HG03064 (cell line): ENCODE measurements around the gene CNGB1.
"Not testable (repeated sequence)": the region's sequence is repeated elsewhere in the genome, so short reads cannot be mapped to it uniquely, and the experiment has no call there.

Experiments
- ATAC-seq: cut with Tn5 transposase; IDR thresholded peaks from one replicate; pipeline ENCODE4 v1.9.1; 2021; ENCODE audit warnings: low read depth; ENCODE audit not compliant: unreplicated experiment

CNGB1 gene

DNA sequence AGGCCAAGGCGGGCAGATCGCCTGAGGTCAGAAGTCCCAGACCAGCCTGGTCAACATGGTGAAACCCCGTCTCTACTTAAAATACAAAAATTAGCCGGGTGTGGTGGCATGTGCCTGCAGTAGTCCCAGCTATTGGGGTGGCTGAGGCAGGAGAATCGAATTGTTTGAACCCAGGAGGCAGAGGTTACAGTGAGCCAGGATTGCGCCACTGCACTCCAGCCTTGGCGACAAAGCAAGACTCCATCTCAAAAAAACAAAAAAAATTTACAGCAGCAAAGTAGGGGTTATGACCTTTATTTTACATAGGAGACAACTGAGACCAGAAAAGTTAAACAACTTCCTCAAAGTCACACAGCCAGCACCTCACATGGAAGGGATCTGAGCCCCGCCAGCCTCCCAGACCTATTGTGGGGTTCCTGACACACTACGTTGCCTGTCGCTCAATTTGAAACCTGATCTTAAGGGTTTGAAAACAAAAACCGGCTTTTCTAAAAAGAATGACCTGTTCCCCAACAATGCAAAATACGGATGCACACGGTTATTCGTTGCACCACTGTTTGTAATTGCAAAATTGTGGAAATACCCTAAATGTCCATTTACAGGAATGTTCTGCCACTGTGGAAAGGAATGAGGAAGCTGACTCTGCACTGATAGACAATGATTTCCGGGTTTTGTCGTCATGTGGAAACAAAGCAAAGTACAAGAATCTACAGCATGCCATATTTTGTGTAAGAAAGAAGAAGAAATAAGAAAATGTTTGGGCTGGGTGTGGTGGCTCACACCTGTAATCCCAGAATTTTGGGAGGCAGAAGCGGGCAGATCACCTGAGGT, 77.2 kb downstream of the CNGB1 start:
- ATAC-seq: no peak

DNA sequence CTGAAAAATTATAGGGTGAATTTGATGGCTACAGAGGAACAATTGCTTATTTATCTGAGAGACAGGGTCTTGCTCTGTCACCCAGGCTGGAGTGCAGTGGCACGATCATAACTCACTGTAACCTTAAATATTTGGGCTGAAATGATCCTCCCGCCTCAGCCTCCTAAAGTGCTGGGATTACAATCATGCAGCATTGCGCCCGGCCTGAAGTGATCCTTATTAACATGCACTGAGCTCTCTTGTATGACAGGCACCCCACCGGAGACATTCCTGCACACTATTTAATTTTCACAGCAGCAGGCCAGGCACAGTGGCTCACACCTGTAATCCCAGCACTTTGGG, 77.7 kb downstream of the CNGB1 start:
- ATAC-seq: no peak

DNA sequence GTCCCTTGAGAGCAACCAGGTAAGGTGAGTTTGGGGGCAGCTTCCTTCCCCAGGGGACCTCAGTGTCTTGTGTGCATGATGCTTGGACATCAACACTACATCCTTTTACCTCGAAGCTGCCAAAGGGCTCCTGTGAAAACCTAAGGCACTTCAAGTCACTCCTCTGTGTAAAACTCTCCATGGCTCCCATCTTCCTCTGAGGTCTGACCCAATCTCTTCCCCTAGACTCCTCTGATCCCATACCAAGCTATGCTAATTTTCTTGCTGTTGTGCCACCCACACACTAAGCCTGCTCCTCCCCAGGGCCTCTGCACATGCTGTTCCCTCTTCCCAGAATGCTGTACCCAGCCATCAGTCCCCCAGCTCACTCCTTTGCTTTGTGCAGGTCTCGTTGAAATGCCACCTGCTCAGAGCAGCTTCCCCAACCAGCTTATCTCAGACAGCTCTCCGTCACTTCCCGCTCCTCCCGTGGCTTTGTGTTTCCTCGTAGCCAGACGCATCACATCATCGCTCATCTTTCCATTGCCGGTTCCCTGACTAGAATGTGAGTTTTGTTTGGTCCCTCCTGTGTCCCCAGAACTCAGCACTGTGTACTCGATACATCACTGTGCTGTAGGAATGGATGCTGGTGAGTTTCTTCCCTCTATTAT, 78.4 kb downstream of the CNGB1 start:
- no peak for ATAC-seq

DNA sequence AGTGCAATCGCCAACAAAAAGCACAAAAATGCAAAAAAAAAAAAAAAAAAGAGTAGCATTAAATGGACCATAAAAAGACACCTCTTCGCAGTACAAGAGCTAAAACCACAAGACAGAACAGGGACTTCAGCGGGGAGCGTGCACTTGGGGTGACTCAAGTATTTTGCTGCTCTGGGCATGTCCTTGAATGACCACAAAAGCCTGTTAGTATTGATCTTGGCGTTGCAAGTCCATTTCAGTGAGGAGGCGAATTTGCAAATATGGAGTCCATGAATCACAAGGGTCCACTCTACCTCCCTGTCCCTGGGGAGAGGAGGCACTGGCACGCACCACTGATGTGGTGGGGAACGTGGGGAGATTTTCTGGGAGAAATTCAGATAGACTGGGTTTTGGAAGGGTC, 78.9 kb downstream of the CNGB1 start:
- ATAC-seq: no peak

DNA sequence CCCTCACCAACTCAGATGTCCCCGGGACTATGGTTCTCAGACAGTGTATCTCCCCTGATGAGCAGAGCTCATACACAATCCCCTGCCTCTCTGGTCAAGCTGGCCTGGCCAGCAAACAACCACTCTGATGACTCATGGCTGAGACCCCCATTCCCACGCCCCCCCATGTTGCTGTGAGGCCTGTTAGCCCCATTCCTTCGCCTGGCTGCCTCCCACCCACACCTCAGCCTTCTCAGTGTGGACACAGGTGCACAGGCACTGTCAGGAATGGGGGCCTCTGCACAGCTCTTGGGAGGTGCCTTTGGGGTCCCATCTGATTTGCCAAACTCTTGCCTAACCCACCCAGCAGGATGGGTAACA, 80.2 kb downstream of the CNGB1 start:
- ATAC-seq: no peak

DNA sequence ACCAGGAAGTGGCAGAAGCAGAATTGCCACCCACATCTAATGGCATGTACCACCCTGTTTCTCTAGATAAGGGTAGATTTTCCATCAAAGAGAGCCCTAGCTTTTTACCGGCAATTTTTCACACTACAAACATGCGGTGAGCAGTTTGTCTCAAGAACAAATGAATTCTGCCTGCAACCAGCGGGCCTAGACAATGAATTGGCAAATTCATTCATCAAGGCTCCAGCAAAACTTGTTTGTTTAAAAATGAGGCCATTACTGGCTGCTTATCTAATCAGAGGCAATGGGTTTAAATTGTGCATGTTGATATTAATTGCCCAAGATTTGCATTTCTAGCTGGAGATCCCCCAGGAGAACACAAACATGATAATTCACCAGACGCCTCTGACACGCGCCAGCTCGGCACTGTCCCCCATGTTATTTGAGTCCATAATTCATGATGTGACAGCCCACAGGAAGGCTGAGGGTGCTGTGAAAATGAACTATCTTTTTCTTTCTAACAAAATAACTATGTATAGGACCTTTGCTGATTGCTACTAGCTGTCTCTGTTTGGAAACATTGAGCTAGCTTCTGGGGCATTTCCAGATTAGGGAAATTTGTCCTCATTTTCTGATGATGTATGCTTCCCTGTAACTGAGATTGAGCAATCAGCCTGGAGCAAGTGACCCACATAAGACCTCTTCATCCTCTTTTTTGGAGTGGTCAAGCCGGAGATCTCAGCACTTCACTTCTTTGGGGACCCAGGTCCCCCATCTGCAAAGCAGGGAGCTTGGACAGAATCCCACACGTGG, 80.8 kb downstream of the CNGB1 start:
- no peak for ATAC-seq

DNA sequence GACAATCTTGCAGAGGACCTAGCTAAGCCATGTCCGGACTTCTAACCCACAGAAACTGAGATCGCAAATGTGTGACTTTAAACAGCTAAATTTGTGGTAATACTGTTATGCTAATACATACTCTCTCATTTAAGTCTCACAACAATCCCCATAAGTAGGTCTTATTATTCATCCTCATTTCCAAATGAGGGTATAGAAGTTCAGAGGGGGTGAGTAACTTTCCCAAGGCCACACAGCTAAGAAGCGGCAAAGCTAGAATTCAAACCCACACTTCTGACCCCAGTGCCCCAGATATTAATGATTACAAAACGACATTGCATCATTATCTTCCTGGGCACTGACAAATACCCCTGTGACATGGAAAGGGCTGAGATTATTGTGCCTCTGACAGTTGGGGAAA, 81.4 kb downstream of the CNGB1 start:
- no peak for ATAC-seq

DNA sequence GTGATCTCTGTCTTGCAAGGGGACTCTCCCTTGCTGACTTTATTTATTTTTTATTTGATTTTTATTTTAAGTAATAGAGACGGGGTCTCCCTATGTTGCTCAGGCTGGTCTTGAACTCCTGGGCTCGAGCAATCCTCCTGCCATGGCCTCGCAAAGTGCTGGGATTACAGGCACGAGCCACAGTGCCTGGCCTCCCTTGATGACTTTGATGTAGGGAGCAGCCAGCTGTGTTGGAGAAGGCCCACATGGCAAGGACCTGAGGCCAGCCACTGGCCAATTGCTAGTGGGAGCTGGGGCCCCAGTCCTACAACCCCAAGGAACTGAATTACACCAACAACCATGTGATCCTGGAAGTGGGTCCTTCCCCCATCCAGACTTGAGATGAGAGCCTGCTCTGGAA, 81.8 kb downstream of the CNGB1 start:
- ATAC-seq: no peak

DNA sequence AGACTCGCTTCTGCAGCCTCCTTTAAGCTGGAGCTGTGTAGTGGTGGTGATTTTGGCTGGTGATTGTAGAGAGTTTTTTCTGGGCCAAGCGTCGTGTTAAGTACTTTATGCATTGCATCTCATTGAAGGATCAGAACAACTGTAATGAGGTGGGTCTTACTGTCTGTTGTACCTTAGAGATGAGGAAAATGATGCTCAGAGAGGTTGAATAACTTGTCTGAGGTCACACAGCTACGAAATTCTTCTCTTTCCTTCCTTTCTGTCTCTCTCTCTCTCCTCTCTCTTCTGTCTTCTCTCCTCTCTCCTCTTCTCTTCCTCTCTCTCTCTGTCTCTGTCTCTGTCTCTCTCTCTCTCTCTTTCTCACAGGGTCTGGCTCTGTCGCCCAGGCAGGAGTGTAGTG, 82.8 kb downstream of the CNGB1 start:
- no peak for ATAC-seq

DNA sequence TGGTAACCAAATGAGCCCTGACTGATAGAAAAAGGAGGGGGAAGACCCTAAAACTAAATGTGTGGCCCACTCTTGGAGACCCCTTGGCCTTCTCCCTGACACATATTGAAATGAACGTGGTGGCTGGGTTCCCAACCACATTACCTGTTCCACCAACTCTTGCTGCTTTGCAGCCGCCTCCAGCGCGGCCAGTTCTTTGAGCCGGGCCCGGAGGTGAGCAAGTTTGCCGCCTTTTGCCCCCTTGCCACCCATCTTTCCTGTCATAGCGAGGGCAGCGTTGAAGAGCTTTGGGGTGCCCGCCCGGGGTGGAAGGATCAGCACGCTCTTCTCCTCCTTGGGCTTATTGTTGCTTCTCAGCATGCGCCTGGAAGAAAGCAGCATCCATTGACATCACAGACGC, 83.2 kb downstream of the CNGB1 start:
- ATAC-seq: no peak

DNA sequence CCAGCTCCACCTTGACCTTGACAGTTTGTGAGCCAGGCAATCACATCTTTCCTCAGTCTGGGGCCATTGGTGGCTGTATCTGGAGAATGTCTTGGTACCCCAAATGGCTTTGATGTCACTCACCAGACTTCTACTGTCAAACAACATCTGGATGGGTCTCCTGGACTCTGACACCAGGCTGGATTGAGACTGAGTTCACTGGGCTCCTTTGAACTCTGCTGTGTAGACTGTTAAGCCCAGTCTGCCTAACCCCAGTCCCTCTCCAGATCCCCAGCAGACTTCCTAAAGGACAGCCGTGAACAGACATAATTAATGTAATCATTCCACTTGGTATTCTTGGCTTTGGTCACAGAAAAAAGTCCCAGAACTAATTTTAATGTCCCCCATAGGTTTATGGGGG, 84.5 kb downstream of the CNGB1 start:
- ATAC-seq: no peak

DNA sequence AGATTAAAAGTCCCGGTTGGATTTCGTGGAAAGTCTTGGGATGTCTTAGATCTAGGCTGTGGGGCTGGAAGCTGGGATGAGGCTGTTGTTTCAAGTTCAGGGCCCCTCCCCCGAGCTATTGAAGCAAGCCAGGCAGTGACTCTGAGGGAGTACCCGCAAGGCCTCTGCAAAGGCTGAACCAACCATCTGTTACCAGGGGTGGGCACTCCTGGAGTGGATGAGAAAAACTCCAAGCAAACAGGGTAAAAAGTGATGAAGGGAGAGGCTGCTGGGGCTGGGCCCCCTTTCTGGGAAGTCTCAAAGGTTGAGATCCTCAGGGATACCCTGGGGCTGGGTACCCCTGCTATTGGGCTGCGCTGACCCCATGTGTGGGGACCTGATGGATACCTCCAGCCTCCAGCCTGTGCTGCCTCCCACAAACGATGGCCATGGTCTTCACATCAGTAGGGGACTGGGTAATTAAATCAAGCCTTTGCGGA, 86.2 kb downstream of the CNGB1 start:
- ATAC-seq: no peak

DNA sequence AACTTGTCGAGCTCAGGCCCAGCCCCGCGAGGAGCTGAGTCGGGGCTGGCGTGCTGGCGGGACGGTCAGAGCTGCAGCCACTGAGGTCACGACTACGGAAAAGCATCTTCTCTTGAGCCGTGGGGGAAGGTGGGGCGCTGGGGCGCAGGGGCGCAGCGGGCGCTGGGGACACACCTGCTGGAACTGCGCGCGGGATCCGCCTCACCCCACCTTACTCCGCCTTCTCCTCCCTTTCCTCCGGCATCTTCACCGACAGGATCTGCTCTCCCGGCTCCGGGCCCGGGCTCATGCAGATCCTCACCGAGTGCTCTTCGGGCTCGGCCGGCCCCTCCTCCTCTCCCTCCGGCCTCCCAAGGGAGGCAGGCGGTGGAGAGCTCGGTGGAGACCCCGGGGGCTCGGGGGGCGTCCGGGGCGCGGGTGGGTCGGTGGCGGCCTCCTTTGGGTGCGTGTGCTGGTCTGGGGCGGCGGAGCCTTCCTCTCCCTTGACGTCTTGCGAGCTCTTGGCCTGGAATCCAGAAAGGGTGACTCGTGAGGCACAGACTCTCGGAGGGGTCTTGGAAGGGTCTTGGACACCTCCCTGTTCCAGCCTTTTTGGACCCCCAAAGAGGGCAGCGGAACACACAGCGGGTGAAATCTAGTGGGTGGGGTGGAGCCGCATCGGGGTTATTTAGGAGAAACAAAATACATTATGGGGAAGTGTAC, 86.8 kb downstream of the CNGB1 start:
- no peak for ATAC-seq

DNA sequence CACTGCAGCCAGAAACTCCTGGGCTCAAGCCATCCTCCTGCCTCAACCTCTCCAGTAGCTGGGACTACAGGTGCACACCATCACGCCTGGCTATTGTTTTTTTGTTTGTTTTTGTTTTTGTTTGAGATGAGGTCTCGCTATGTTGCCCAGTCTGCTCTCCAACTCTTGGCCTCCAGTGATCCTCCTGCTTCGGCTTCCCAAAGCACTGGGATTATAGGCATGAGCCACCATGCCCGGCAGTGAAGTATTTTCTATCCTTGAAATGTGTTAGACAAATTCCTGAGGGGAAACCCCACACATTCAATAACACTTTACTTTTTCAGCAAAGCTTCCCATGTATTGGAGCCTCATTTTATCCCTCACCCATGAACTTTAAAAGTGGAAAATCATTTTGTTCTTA, 87.4 kb downstream of the CNGB1 start:
- no peak for ATAC-seq

DNA sequence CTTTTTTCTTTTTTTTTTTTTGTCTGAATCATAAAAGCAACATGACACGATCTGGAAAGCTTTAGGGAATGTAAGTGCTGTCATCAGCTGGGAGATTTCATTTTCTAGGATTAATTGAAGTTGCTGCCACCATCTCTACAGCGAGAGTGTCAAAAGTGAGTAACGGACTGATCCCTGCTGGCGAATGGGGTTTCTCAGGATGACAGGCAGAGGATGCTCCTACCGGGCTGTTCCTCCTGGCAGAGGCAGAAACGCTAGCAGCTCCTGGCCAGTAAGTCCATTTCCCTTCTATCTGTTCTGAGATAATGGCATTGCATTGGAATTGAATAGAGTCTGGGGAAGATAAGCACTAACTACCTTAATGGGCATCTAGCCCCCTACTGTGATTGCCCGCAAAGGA, 88.1 kb downstream of the CNGB1 start:
- no peak for ATAC-seq

DNA sequence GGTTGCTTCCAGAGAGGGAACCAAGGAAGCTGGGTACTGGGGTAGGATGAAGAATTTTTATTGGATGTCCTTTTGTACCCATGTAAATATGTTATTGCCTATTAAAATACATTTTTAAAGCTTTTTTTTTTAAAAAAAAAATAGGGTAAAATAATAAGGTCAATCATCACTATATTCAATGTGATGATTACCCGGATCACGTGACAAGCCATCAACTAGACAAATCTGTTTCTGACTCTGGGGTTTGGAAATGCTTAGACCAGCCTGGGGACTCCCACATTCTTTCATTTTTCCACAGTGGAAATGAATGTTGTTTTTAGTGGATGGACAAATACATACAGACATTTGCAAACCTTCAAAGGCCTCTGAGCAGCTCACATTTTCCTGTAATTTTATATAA, 88.7 kb downstream of the CNGB1 start:
- ATAC-seq: no peak

DNA sequence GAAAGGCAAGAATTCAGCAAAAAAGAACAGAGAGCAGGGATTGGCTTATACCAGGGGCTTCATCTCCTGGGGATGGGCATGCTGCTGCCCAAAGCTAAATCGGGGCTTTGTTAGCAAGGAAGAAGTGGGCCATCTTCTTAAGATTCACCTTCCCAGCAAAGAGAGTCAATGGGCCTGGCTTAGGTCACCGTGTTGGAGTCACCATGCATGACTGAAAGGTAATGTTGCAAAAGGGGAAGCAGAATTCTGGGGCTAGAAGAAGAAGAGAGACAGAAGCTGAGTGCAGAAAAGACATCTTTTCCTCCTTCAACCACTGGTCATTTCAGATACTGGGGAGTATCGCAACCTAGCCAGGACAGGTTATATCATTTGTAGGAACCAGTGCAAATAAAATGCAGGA, 92.3 kb downstream of the CNGB1 start:
- no peak for ATAC-seq

DNA sequence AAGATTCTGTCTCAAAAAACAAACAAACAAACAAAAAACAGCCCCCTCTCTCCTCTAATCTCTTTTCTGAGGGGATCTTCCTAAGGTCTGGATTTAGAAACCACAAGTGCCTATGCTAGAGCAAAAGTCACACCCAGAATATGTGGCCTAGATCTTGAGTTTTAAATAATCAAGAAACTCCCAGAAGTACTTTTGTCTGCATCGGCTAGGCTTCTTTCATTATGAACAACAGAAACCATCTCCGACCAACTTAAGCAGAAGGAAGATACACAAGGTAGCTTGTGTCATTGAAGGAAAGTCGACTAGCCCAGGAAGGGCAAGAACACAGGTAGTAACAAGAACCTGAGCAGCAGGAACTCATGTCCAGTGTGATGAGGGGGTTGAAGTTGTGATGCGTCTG, 94.7 kb downstream of the CNGB1 start:
- ATAC-seq: no peak

DNA sequence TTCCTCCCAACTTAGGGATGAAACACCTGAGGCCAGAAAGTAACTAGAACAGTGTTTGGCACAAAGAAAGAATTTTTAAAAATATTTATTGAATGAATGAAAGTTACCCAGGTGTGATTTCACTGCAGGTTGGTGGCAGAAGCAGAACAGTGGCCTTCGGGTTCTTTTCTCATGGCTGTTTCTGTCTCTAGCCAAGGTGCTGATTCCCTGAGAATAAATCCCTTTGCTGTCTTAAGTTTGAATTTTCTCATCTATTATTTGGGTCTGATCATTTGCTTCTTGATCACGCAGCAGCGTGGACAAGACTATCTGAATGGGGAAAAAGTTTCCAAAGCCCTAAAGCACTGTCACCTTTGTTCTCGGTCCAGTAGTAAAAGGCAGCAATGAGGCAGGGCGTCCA, 95.6 kb downstream of the CNGB1 start:
- ATAC-seq: no peak

DNA sequence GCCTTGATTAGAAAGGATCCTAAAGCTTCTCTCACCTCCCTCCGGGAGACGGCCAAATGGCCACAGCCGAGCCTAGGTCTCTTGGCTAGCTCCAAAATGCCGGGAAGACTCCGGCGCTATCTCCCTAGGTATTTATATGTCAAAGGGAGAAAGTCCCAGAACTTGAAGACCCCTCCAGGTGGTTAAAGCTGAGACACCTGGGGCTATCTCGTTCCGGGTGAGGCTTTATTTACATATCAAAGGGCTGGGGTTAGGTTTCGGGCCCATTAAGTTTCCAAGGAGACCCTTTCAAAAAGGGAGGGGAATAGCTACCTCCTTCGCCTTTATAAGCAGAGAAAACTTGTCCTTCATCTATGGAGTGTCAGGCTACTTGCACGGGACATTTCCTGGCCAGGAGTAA, 97.7 kb downstream of the CNGB1 start:
- ATAC-seq: no peak

DNA sequence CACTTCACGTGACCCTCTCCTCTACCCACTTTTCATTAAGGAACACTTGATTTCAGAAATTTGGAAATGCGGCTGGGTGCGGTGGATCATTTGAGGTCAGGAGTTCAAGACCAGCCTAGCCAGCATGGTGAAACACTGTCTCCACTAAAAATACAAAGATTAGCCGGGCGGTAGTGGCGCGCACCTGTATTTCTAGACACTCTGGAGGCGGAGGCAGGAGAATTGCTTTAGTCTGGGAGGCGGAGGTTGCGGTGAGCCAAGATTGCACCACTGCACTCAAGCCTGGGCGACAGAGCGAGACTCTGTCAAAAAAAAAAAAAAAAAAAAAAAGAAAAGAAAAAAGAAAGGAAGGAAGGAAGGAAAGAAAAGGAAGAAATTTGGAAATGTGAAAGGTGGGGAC, 98.2 kb downstream of the CNGB1 start:
- not testable (repeated sequence) for ATAC-seq
